ENCODE data around the gene COL9A2.

DNA sequence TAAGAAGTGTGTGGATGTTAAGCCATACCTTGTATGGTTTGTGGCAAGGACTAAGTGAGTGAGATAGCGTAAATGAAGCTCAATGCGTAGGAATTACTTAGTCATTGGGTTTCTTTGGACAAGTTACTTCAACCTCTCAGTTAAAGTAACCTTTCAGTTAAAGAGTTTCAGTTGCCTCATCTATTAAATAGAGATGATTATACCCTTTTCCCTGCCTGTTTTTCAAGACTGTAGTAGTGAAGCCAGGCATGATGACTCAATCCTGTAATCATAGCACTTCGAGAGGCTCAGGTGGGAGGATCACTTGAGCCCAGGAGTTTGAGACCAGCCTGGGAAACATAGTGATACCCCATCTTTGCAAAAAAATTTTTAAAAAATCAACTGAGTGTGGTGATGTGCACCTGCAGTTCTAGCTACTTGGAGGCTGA, 52.7 kb downstream of the COL9A2 start:
- TF ChIP-seq, protein P1, sequence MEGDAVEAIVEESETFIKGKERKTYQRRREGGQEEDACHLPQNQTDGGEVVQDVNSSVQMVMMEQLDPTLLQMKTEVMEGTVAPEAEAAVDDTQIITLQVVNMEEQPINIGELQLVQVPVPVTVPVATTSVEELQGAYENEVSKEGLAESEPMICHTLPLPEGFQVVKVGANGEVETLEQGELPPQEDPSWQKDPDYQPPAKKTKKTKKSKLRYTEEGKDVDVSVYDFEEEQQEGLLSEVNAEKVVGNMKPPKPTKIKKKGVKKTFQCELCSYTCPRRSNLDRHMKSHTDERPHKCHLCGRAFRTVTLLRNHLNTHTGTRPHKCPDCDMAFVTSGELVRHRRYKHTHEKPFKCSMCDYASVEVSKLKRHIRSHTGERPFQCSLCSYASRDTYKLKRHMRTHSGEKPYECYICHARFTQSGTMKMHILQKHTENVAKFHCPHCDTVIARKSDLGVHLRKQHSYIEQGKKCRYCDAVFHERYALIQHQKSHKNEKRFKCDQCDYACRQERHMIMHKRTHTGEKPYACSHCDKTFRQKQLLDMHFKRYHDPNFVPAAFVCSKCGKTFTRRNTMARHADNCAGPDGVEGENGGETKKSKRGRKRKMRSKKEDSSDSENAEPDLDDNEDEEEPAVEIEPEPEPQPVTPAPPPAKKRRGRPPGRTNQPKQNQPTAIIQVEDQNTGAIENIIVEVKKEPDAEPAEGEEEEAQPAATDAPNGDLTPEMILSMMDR (IDR thresholded peaks at IDR 0.05; ENCODE audit: insufficient read depth, low read length, poor library complexity, severe bottlenecking): no peak
- no peak for TF ChIP-seq EZH2phosphoT487 (conservative IDR thresholded peaks at IDR 0.05; ENCODE audit: low read length)

All from SU-DHL-6 (cell line).